Mesenchymal stem cell (in vitro differentiated cells and primary cell): Measurements from ENCODE around the gene GRAMD1B. TPM values are rescaled to one million over a fixed set of nuclear protein-coding genes. Genes with fewer than 3 reads are reported as not detected.

ENCODE experiments used
- DNase-seq: peaks from one replicate; pipeline ENCODE4 v3.0.0-alpha.2; 2013
- H2AFZ ChIP-seq: one replicate; pipeline ENCODE4 v1.6.1; 2013; ENCODE audit warnings: low read depth, mild to moderate bottlenecking, control low read depth, inconsistent platforms, low read length, moderate library complexity
- H2AK5ac ChIP-seq: 2 replicates; pipeline ENCODE4 v1.6.1; 2013; ENCODE audit warnings: low read length, moderate library complexity, mild to moderate bottlenecking, inconsistent platforms; ENCODE audit not compliant: severe bottlenecking
- H2BK120ac ChIP-seq: one replicate; pipeline ENCODE4 v1.6.1; 2013; ENCODE audit warnings: low read depth, mild to moderate bottlenecking, inconsistent platforms, low read length, moderate library complexity
- H2BK12ac ChIP-seq, 2 experiments: one replicate each; pipeline ENCODE4 v1.6.1; 2013; ENCODE audit warnings: inconsistent platforms in 2 of 2, low read length in 2 of 2, mild to moderate bottlenecking in 2 of 2, moderate library complexity in 2 of 2, control low read depth in 1 of 2
- H2BK15ac ChIP-seq: one replicate; pipeline ENCODE4 v1.6.1; 2013; ENCODE audit warnings: mild to moderate bottlenecking, low read depth, inconsistent platforms; ENCODE audit not compliant: poor library complexity, severe bottlenecking
- H2BK5ac ChIP-seq: 2 replicates; pipeline ENCODE4 v1.6.1; 2013; ENCODE audit warnings: low read depth, mild to moderate bottlenecking, low read length, control low read depth, inconsistent platforms; ENCODE audit not compliant: poor library complexity, severe bottlenecking
- H3K14ac ChIP-seq, 2 experiments: one replicate each; pipeline ENCODE4 v1.6.1; 2013; ENCODE audit warnings: inconsistent platforms in 2 of 2, low read length in 2 of 2, control low read depth in 1 of 2, mild to moderate bottlenecking in 1 of 2, moderate library complexity in 1 of 2
- H3K18ac ChIP-seq, 2 experiments: one replicate each; pipeline ENCODE4 v1.6.1; 2013; ENCODE audit warnings: inconsistent platforms in 2 of 2, low read length in 2 of 2, control low read depth in 1 of 2, low read depth in 1 of 2, mild to moderate bottlenecking in 1 of 2
- H3K23ac ChIP-seq, 2 experiments: one replicate each; pipeline ENCODE4 v1.6.1; 2013; ENCODE audit warnings: inconsistent platforms in 2 of 2, low read length in 2 of 2, mild to moderate bottlenecking in 2 of 2, moderate library complexity in 2 of 2, control low read depth in 1 of 2
- H3K27ac ChIP-seq: 2 replicates; pipeline ENCODE4 v1.5.1; 2013; ENCODE audit warnings: mild to moderate bottlenecking, moderate library complexity, low read length, control low read depth, inconsistent platforms; ENCODE audit not compliant: poor library complexity, severe bottlenecking
- H3K27me3 ChIP-seq, 2 experiments: 2 replicates each; pipeline versions ENCODE4 v1.6.1 to v1.7.0; 2013; ENCODE audit warnings: low read length in 2 of 2, mild to moderate bottlenecking in 2 of 2, moderate library complexity in 2 of 2, control low read depth in 1 of 2, inconsistent platforms in 1 of 2; ENCODE audit not compliant: control insufficient read depth in 1 of 2, insufficient read depth in 1 of 2
- H3K36me3 ChIP-seq, 2 experiments: 2 replicates each; pipeline versions ENCODE4 v1.6.1 to v1.7.0; 2013; ENCODE audit warnings: low read length in 2 of 2, control low read depth in 1 of 2, inconsistent platforms in 1 of 2, low read depth in 1 of 2, mild to moderate bottlenecking in 1 of 2; ENCODE audit not compliant: insufficient read depth in 2 of 2, control insufficient read depth in 1 of 2
- H3K4ac ChIP-seq, 2 experiments: one replicate each; pipeline ENCODE4 v1.6.1; 2013; ENCODE audit warnings: inconsistent platforms in 2 of 2, low read length in 2 of 2, mild to moderate bottlenecking in 2 of 2, moderate library complexity in 2 of 2, control low read depth in 1 of 2, low read depth in 1 of 2
- H3K4me1 ChIP-seq: 2 replicates; pipeline ENCODE4 v1.6.1; 2013; ENCODE audit warnings: low read depth, low read length, control low read depth; ENCODE audit not compliant: control insufficient read depth, insufficient read depth
- H3K4me2 ChIP-seq: 2 replicates; pipeline ENCODE4 v1.6.1; 2013; ENCODE audit warnings: low read length, mild to moderate bottlenecking, inconsistent platforms; ENCODE audit not compliant: poor library complexity, severe bottlenecking
- H3K4me3 ChIP-seq, 2 experiments: 2 replicates each; pipeline versions ENCODE4 v1.5.1 to v1.7.0; 2013; ENCODE audit warnings: low read length in 2 of 2, mild to moderate bottlenecking in 2 of 2, control low read depth in 1 of 2, low read depth in 1 of 2; ENCODE audit not compliant: insufficient read depth in 1 of 2
- H3K79me1 ChIP-seq: replicated peaks from 2 replicates; pipeline ENCODE4 v1.6.1; 2013; ENCODE audit warnings: mild to moderate bottlenecking, control low read depth, low read length, inconsistent platforms; ENCODE audit not compliant: poor library complexity, severe bottlenecking
- H3K9ac ChIP-seq: 2 replicates; pipeline ENCODE4 v1.7.0; 2013; ENCODE audit warnings: mild to moderate bottlenecking, low read length, moderate library complexity
- H3K9me3 ChIP-seq: 2 replicates; pipeline ENCODE4 v1.7.0; 2013; ENCODE audit warnings: mild to moderate bottlenecking, low read length; ENCODE audit not compliant: control insufficient read depth
- H4K8ac ChIP-seq: one replicate; pipeline ENCODE4 v1.6.1; 2013; ENCODE audit warnings: inconsistent platforms, mild to moderate bottlenecking, low read length, moderate library complexity
- H4K91ac ChIP-seq: one replicate; pipeline ENCODE4 v1.6.1; 2013; ENCODE audit warnings: mild to moderate bottlenecking, low read length, inconsistent platforms
- WGBS: methylation state at CpG from one replicate; pipeline ENCODE4 v1.1.7; 2013; ENCODE audit warnings: mixed read lengths; 5-methylcytosine and 5-hydroxymethylcytosine counted together
- small RNA-seq: library from polyadenylated mRNA; stranded (forward); fragments of <200 nt; extraction: miRNeasy Mini kit (QIAGEN cat#:217004); gene quantifications from one replicate; pipeline ENCODE3, GENCODE V24; 2013; ENCODE audit warnings: low read depth

Gene GRAMD1B

DNA sequence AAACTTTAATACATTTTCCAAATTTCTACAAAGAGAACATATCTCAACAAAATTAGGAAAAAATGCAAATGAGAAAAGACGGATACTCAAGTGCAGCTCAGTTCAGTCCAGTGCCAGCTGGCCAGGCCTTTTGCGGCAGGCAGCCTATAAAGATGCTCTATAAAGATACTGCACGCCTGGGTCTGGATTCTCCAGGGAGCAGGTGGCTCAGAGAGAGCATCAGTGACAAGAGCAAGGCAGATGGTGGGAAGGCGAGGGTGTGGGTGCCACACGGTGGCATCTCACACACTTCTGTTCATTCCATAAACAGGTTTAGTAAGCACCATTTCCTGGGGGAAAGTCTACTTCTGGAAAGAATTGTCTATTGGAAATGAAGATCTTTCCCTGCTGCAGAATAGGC is 242.5 kb downstream of the GRAMD1B start:
- no peak overlapping the region for H4K8ac ChIP-seq

DNA sequence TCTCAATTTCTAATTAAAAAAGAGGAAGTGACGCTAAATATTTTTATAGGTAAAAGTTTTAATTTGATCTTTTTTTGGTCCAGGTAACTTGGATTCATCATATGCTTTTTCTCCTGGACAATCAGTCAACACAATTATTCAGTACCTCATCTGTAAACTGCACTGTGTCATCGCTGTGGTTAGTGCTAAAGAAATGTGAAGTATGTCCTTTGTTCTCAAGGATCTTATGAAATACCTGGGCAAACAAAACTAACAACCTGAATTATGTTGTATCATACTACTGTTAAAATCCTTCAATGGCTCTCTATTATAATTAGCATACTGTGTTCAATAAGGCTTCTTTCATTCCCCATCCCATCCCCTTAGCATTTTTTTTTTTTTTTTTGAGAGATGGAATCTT is 244.2 kb downstream of the GRAMD1B start:
- Histone ChIP-seq H3K18ac (no peak overlapping the region), H3K4me2 (no peak overlapping the region), H2BK15ac (no peak overlapping the region), H3K4me3 (no peak overlapping the region), H2AFZ (no peak overlapping the region), H3K9ac (no peak overlapping the region), H3K23ac (no peak overlapping the region), H3K9me3 (peaks cover 2% of the 10 kb centered on the region), H2BK5ac (no peak overlapping the region), H2AK5ac (no peak overlapping the region), H4K91ac (no peak overlapping the region), H3K27me3 (peaks cover 4 to 27% of the 10 kb centered on the region in 2 experiments), H3K14ac (no peak overlapping the region), H3K4ac (no peak overlapping the region), H3K27ac (no peak overlapping the region), H2BK12ac (no peak overlapping the region), H4K8ac (no peak overlapping the region), H3K79me1 (no peaks in the 10 kb centered on the region), H3K4me1 (no peaks in the 10 kb centered on the region), H2BK120ac (no peak overlapping the region), H3K36me3 (no peaks in the 10 kb centered on the region)
- DNase-seq: no peak
- WGBS: no CpG with 5 or more reads among the region's 2 CpGs

More for the DNA sequence above, 242.5 kb downstream of the GRAMD1B start:
- no peak overlapping the region for H3K4me2 ChIP-seq
- no peaks in the 10 kb centered on the region for H3K79me1 ChIP-seq
- no peak overlapping the region for H3K18ac ChIP-seq
- H3K14ac ChIP-seq: no peak overlapping the region
- H3K4me1 ChIP-seq: no peaks in the 10 kb centered on the region
- no peak overlapping the region for H2BK15ac ChIP-seq
- H3K9me3 ChIP-seq: peaks cover 2% of the 10 kb centered on the region
- no peak overlapping the region for H2AK5ac ChIP-seq
- no peak overlapping the region for H2BK12ac ChIP-seq
- H3K27me3 ChIP-seq: peaks cover 4 to 33% of the 10 kb centered on the region in 2 experiments
- H2AFZ ChIP-seq: no peak overlapping the region
- H3K23ac ChIP-seq: no peak overlapping the region
- H3K27ac ChIP-seq: no peak overlapping the region
- no peak overlapping the region for H2BK120ac ChIP-seq
- no peak overlapping the region for H2BK5ac ChIP-seq
- 88% methylated on average over 3 of the region's 5 CpGs for WGBS
- no peak overlapping the region for H3K9ac ChIP-seq
- no peaks in the 10 kb centered on the region for H3K36me3 ChIP-seq
- H4K91ac ChIP-seq: no peak overlapping the region
- H3K4me3 ChIP-seq: no peak overlapping the region
- no peak overlapping the region for H3K4ac ChIP-seq
- no peak for DNase-seq

Small RNAs within 50 kb of the gene (small RNA-seq; reads per million reads assigned to genes)
- not detected for gene MIR4493
